Stimulated activated CD4-positive, alpha-beta T cell treated with anti-CD3 and anti-CD28 coated beads, Interleukin-15, amount 100 ng/mL, for 24 hours (primary cell): Measurements from ENCODE around the gene ZNF597.
A peak's percentile ranks its signal among the peaks of the same experiment; 100 is the strongest.

ENCODE experiments used
- DNase-seq: peaks from one replicate; pipeline ENCODE4 v3.0.0-alpha.2; 2020

ZNF597 gene

GRCh38 chr16:3454631-3455147 is 11.4 kb upstream of the ZNF597 start:
- no peak for DNase-seq

GRCh38 chr16:3454093-3454492 is 10.8 kb upstream of the ZNF597 start:
- DNase-seq = no peak

GRCh38 chr16:3444032-3444388 is 706 bp upstream of the ZNF597 start:
- DNase-seq = peak; percentile 41

GRCh38 chr16:3439637-3440036 is 3.7 kb downstream of the ZNF597 start:
- no peak for DNase-seq

GRCh38 chr16:3434373-3434772 is 8.9 kb downstream of the ZNF597 start:
- DNase-seq = no peak

GRCh38 chr16:3431779-3432219 is 11.5 kb downstream of the ZNF597 start:
- peak; percentile 80 for DNase-seq

- DNase-seq = no peak
Measured at GRCh38 chr16:3413730-3414379, 29.4 kb downstream of the ZNF597 start.

- DNase-seq = no peak
Measured at GRCh38 chr16:3408561-3409197, 34.6 kb downstream of the ZNF597 start.

- DNase-seq = peak; percentile 6
Measured at GRCh38 chr16:3401719-3402397, 41.4 kb downstream of the ZNF597 start.

- peak; percentile 99 for DNase-seq
Measured at GRCh38 chr16:3400779-3401688, 42.3 kb downstream of the ZNF597 start, which contains the start of the genes ZNF174 and ZSCAN32. ZNF174 (plus strand) TSS chr16:3401215; CDS start chr16:3402005, 790 bp downstream. ZSCAN32 (minus strand) TSS chr16:3401004; CDS start chr16:3397557, 3,447 bp downstream.

- DNase-seq = no peak
Measured at GRCh38 chr16:3400446-3400778, 42.9 kb downstream of the ZNF597 start.

- no peak for DNase-seq
Measured at GRCh38 chr16:3389663-3390338, 53.5 kb downstream of the ZNF597 start.

GRCh38 chr16:3388325-3388724 is 55.0 kb downstream of the ZNF597 start:
- no peak for DNase-seq

GRCh38 chr16:3383045-3383448 is 60.3 kb downstream of the ZNF597 start:
- no peak for DNase-seq
